Ishikawa (cell line): ENCODE measurements around the gene RAVER2.

Experiments used
- CEBPB ChIP-seq: IDR thresholded peaks from 2 replicates; pipeline ENCODE4 v1.6.1; 2012
- CREB1 ChIP-seq: IDR thresholded peaks from 2 replicates; pipeline ENCODE4 v1.6.1; 2012; ENCODE audit warnings: low read depth
- EP300 ChIP-seq: IDR thresholded peaks from 2 replicates; pipeline ENCODE4 v1.6.1; 2012; ENCODE audit warnings: borderline replicate concordance
- FOXM1 ChIP-seq: IDR thresholded peaks from 2 replicates; pipeline ENCODE4 v1.6.1; 2012; ENCODE audit warnings: low read depth, borderline replicate concordance
- RAD21 ChIP-seq: IDR thresholded peaks from 2 replicates; pipeline ENCODE4 v1.6.1; 2012; ENCODE audit warnings: low read depth
- YY1 ChIP-seq: IDR thresholded peaks from 2 replicates; pipeline ENCODE4 v1.6.1; 2012; ENCODE audit warnings: low read depth
- ZBTB7A ChIP-seq: IDR thresholded peaks from 2 replicates; pipeline ENCODE4 v1.6.1; 2012; ENCODE audit warnings: low read depth
- TF ChIP-seq, protein P1 (sequence below): IDR thresholded peaks from 2 replicates; pipeline ENCODE4 v1.6.1; 2012

DNA sequence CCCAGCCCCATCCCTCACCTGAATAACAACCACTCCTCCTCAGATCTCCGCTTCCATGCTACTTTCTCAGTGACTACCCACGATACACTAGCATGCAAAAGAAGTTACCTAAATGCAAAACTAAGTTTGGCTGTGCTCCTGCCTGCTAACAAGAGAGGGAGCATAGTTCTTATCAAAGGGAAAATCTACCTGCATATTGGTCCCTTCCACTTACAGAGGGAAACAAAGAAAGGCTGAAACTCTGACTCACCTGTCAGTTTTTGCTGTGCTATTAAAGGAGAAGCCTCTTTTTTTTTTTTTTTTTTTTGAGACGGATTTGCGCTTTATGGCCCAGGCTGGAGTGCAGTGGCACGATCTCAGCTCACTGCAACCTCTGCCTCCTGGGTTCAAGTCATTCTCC is 43.8 kb upstream of the RAVER2 start:
- TF ChIP-seq ZBTB7A (no peak), EP300 (no peak), CREB1 (no peak), RAD21 (no peak), FOXM1 (no peak), YY1 (no peak), CEBPB (no peak)
- TF ChIP-seq, protein P1, sequence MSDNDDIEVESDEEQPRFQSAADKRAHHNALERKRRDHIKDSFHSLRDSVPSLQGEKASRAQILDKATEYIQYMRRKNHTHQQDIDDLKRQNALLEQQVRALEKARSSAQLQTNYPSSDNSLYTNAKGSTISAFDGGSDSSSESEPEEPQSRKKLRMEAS = no peak
